HG03039 (cell line): ENCODE data around the gene MKRN1.
"Not testable (repeated sequence)": the region's sequence is repeated elsewhere in the genome, so short reads cannot be mapped to it uniquely, and the experiment has no call there.

ENCODE experiments used
- ATAC-seq: cut with Tn5 transposase; IDR thresholded peaks from one replicate; pipeline ENCODE4 v1.9.1; 2021; ENCODE audit warnings: mild to moderate bottlenecking, moderate library complexity; ENCODE audit not compliant: unreplicated experiment

Gene MKRN1

GRCh38 chr7:140479062-140479738 lies at the start of gene MKRN1:
Gene MKRN1 (minus strand): TSS chr7:140479505. CDS start chr7:140479344, 161 bp downstream.
- ATAC-seq: peak; percentile 94

GRCh38 chr7:140526787-140527664 lies 47.7 kb upstream of the MKRN1 start:
- ATAC-seq: no peak

GRCh38 chr7:140526214-140526613 lies 46.9 kb upstream of the MKRN1 start:
- no peak for ATAC-seq

GRCh38 chr7:140525743-140526142 lies 46.4 kb upstream of the MKRN1 start:
- ATAC-seq: no peak

GRCh38 chr7:140521421-140521820 lies 42.1 kb upstream of the MKRN1 start:
- no peak for ATAC-seq

GRCh38 chr7:140519007-140519399 lies 39.7 kb upstream of the MKRN1 start:
- no peak for ATAC-seq

GRCh38 chr7:140518370-140519006 lies 39.2 kb upstream of the MKRN1 start:
- ATAC-seq: no peak

- ATAC-seq: no peak
These were observed 38.5 kb upstream of the MKRN1 start for GRCh38 chr7:140517546-140518369.

- no peak for ATAC-seq
These were observed 33.2 kb upstream of the MKRN1 start for GRCh38 chr7:140512317-140513000.

GRCh38 chr7:140509789-140510188 lies 30.5 kb upstream of the MKRN1 start:
- ATAC-seq: no peak

GRCh38 chr7:140507556-140507955 lies 28.3 kb upstream of the MKRN1 start:
- ATAC-seq: not testable (repeated sequence)

GRCh38 chr7:140506788-140507464 lies 27.6 kb upstream of the MKRN1 start:
- no peak for ATAC-seq

- ATAC-seq: no peak
These were observed 22.7 kb upstream of the MKRN1 start for GRCh38 chr7:140501966-140502365.

GRCh38 chr7:140497807-140498206 lies 18.5 kb upstream of the MKRN1 start:
- not testable (repeated sequence) for ATAC-seq

- no peak for ATAC-seq
These were observed 18.0 kb upstream of the MKRN1 start for GRCh38 chr7:140497241-140497769.

GRCh38 chr7:140495514-140496097 lies 16.3 kb upstream of the MKRN1 start:
- no peak for ATAC-seq

GRCh38 chr7:140494867-140495266 lies 15.6 kb upstream of the MKRN1 start:
- ATAC-seq: no peak

GRCh38 chr7:140489026-140489359 lies 9.7 kb upstream of the MKRN1 start:
- ATAC-seq: no peak
